GM12878 (cell line): ENCODE results near the gene SULF2. TPM values are rescaled to one million over a fixed set of nuclear protein-coding genes. Genes with fewer than 3 reads are reported as not detected.

ENCODE experiments used
- ATAC-seq: fragments of 200-7000 bp; cut with Tn5 transposase; 3 replicates; pipeline ENCODE4 v1.9.1; 2020; ENCODE audit warnings: mild to moderate bottlenecking, moderate library complexity
- BruUV-seq: library from RNA; stranded (reverse); fragments of 400-500 nt; replicated peaks from 2 replicates; lab custom pipeline; 2021; lab: Mats Ljungman, UMichigan
- CTCF ChIA-PET: fragments of 300-600 bp; sonication (Branson Sonifier 250); formaldehyde crosslinking; extraction: SDS; loops from one replicate; lab custom pipeline; 2021; ENCODE audit warnings: inconsistent platforms; lab: Yijun Ruan, JAX
- POLR2A ChIA-PET: fragments of 350-600 bp; formaldehyde crosslinking; extraction: SDS; loops from one replicate; lab custom pipeline; 2021; ENCODE audit warnings: inconsistent platforms; lab: Charles Lee
- RAD21 ChIA-PET: fragments of 300-600 bp; sonication (Branson Sonifier 250); formaldehyde crosslinking; loops from one replicate; lab custom pipeline; 2023; ENCODE audit warnings: antibody characterized with exemption; ENCODE audit not compliant: unreplicated experiment; lab: Charles Lee
- SMC1A ChIA-PET: fragments of 300-600 bp; sonication (Branson Sonifier 250); formaldehyde crosslinking; loops from one replicate; lab custom pipeline; 2023; ENCODE audit not compliant: unreplicated experiment, uncharacterized antibody; lab: Charles Lee
- DNase-seq: peaks from one replicate; pipeline ENCODE4 v3.0.0-alpha.2; 2011; ENCODE audit warnings: low read depth, low spot score
- FAIRE-seq: peaks from 3 replicates; lab custom pipeline; 2011; peaks lifted over from hg19 to GRCh38; lab: Jason Lieb, UNC
- H2AFZ ChIP-seq: 2 replicates; pipeline ENCODE4 v1.6.0; 2011; ENCODE audit warnings: low read depth, low read length, control low read depth; ENCODE audit not compliant: control insufficient read depth
- H3K27ac ChIP-seq: 2 replicates; pipeline ENCODE4 v1.5.1; 2011; ENCODE audit warnings: control low read depth; ENCODE audit not compliant: control insufficient read depth, insufficient read depth
- H3K27me3 ChIP-seq, 2 experiments: replicated peaks in 1 of 2; 2 replicates each; pipeline versions ENCODE4 v1.6.0 to v1.6.1; 2011; ENCODE audit warnings: low read length in 1 of 2; ENCODE audit not compliant: control insufficient read depth in 2 of 2, insufficient read depth in 2 of 2
- H3K36me3 ChIP-seq, 2 experiments: 2 replicates each; pipeline ENCODE4 v1.5.1; 2011; ENCODE audit warnings: low read length in 1 of 2; ENCODE audit not compliant: control insufficient read depth in 2 of 2, insufficient read depth in 2 of 2
- H3K4me1 ChIP-seq: 2 replicates; pipeline ENCODE4 v1.6.1; 2011; ENCODE audit warnings: mild to moderate bottlenecking, low read length, moderate library complexity, mixed read lengths; ENCODE audit not compliant: control insufficient read depth, insufficient read depth
- H3K4me2 ChIP-seq: 2 replicates; pipeline ENCODE4 v1.6.0; 2011; ENCODE audit warnings: control low read depth; ENCODE audit not compliant: control insufficient read depth, insufficient read depth
- H3K4me3 ChIP-seq: fragments of 200-600 bp; sonication (generic); 2 replicates; pipeline ENCODE4 v1.5.1; 2016
- H3K79me2 ChIP-seq: 2 replicates; pipeline ENCODE4 v1.6.0; 2011; ENCODE audit warnings: low read length; ENCODE audit not compliant: control insufficient read depth, insufficient read depth
- H3K9ac ChIP-seq: 2 replicates; pipeline ENCODE4 v1.8.0; 2011; ENCODE audit warnings: low read length, control low read depth, mixed read lengths; ENCODE audit not compliant: control insufficient read depth, insufficient read depth
- H3K9me3 ChIP-seq: replicated peaks from 3 replicates; pipeline ENCODE4 v1.5.1; 2011; ENCODE audit warnings: mild to moderate bottlenecking, low read length; ENCODE audit not compliant: control insufficient read depth, insufficient read depth
- H4K20me1 ChIP-seq: 2 replicates; pipeline ENCODE4 v1.6.0; 2011; ENCODE audit not compliant: control insufficient read depth, insufficient read depth
- ASH2L ChIP-seq: fragments of 300-600, 200-600 bp; sonication (generic); IDR thresholded peaks from 2 replicates; pipeline ENCODE4 v1.6.1; 2017; ENCODE audit warnings: low read depth, mild to moderate bottlenecking, borderline replicate concordance
- CHD2 ChIP-seq: IDR thresholded peaks from 2 replicates; pipeline ENCODE4 v1.6.1; 2011; ENCODE audit warnings: low read depth, low read length, improper control_type of control experiment, borderline replicate concordance
- DPF2 ChIP-seq: fragments of 450-650 bp; IDR thresholded peaks from 2 replicates; pipeline ENCODE4 v1.6.1; 2017; ENCODE audit warnings: mild to moderate bottlenecking
- FOXM1 ChIP-seq: IDR thresholded peaks from 2 replicates; pipeline ENCODE4 v1.6.1; 2012; ENCODE audit warnings: low read depth, mild to moderate bottlenecking, inconsistent platforms, low read length, moderate library complexity
- HDGF ChIP-seq: fragments of 450-650 bp; IDR thresholded peaks from 2 replicates; pipeline ENCODE4 v1.6.1; 2016; ENCODE audit warnings: antibody characterized with exemption
- JUNB ChIP-seq: IDR thresholded peaks from 2 replicates; pipeline ENCODE4 v1.6.1; 2016; ENCODE audit warnings: antibody characterized with exemption, mild to moderate bottlenecking
- KLF5 ChIP-seq: fragments of 450-650 bp; IDR thresholded peaks from 2 replicates; pipeline ENCODE4 v1.6.1; 2014; ENCODE audit warnings: mild to moderate bottlenecking; ENCODE audit not compliant: partially characterized antibody
- MYB ChIP-seq: fragments of 150-350 bp; IDR thresholded peaks from 2 replicates; pipeline ENCODE4 v1.6.1; 2014; ENCODE audit warnings: mild to moderate bottlenecking, low read depth, low read length, borderline replicate concordance
- POLR2A ChIP-seq: IDR thresholded peaks from 2 replicates; pipeline ENCODE4 v1.6.1; 2011; ENCODE audit warnings: low read depth, mild to moderate bottlenecking, low read length
- RAD21 ChIP-seq: IDR thresholded peaks from 2 replicates; pipeline ENCODE4 v1.6.1; 2011; ENCODE audit warnings: mild to moderate bottlenecking, low read depth, low read length, moderate library complexity; ENCODE audit not compliant: insufficient read depth
- RELA ChIP-seq: fragments of 450-650 bp; IDR thresholded peaks from 2 replicates; pipeline ENCODE4 v1.8.0; 2014; ENCODE audit warnings: borderline replicate concordance; ENCODE audit not compliant: partially characterized antibody
- SPI1 ChIP-seq: IDR thresholded peaks from 2 replicates; pipeline ENCODE4 v1.6.1; 2011; ENCODE audit warnings: low read depth, mild to moderate bottlenecking, low read length, moderate library complexity, borderline replicate concordance; ENCODE audit not compliant: insufficient read depth
- SREBF1 ChIP-seq: IDR thresholded peaks from 2 replicates; pipeline ENCODE4 v1.6.1; 2012; ENCODE audit warnings: mild to moderate bottlenecking, low read length
- SUPT20H ChIP-seq: IDR thresholded peaks from 2 replicates; pipeline ENCODE4 v1.6.1; 2011; ENCODE audit warnings: low read depth, mild to moderate bottlenecking, low read length, moderate library complexity, borderline replicate concordance; ENCODE audit not compliant: control insufficient read depth
- TAF1 ChIP-seq: IDR thresholded peaks from 2 replicates; pipeline ENCODE4 v1.6.1; 2011; ENCODE audit warnings: mild to moderate bottlenecking, low read depth, low read length, borderline replicate concordance
- ZSCAN29 ChIP-seq: fragments of 450-650 bp; IDR thresholded peaks from 2 replicates; pipeline ENCODE4 v1.6.1; 2017; ENCODE audit warnings: mild to moderate bottlenecking, moderate library complexity
- WGBS: methylation state at CpG from one replicate; pipeline ENCODE4 v1.1.6; 2016; ENCODE audit warnings: low lambda C conversion rate; ENCODE audit not compliant: insufficient replicate concordance, insufficient coverage; ENCODE audit errors: missing lambda C conversion rate; 5-methylcytosine and 5-hydroxymethylcytosine counted together
- in situ Hi-C: fragments of 300-500 bp; cut with MboI; formaldehyde crosslinking; loops from 9 replicates; pipeline ENCODE4 v1.14.3; 2018; ENCODE audit warnings: mixed read lengths
- intact Hi-C: fragments of 100-400 bp; cut with micrococcal nuclease; formaldehyde crosslinking; loops from one replicate; pipeline ENCODE4 v1.14.2; 2022; ENCODE audit not compliant: unreplicated experiment
- polyA plus RNA-seq, 11 experiments: library from polyadenylated mRNA; depleted of rRNA in 4 of 11; unstranded in 6 of 11; stranded (reverse) in 5 of 11; fragments of >200 nt; fragmentation: Nextera tagmentation in 4 of 11; fragmentation: Illumina TruSeq in 1 of 11; extraction: Ambion mirVana in 4 of 11; extraction: Trizol in 1 of 11; gene quantifications; 1 replicate in 1 of 11; 2 replicates in 10 of 11; pipeline versions ENCODE4 v1.2.1 to v1.2.3, GENCODE V29; 2011 to 2016; ENCODE audit warnings: inconsistent platforms in 2 of 11, missing spikeins in 2 of 11, low read depth in 1 of 11
- total RNA-seq, 4 experiments: library from RNA; depleted of rRNA in 3 of 4; stranded (reverse); fragments of >200 nt in 3 of 4; fragmentation: Illumina TruSeq in 1 of 4; extraction: Trizol in 1 of 4; gene quantifications; 2 replicates each; pipeline versions ENCODE4 v1.2.1 to v1.2.3, GENCODE V29; 2013 to 2021
- TF ChIP-seq, protein P1 (sequence below): fragments of 450-650 bp; formaldehyde crosslinking; IDR thresholded peaks from 2 replicates; pipeline ENCODE4 v1.4.0; 2020; ENCODE audit warnings: mild to moderate bottlenecking, moderate library complexity

Gene SULF2
- total and polyA plus RNA-seq, 10 of the 15 experiments (the other 5 are each of a cell fraction or from before 2014, with no cell fraction given), result 0.69 to 4.1 (median 1.6) TPM

DNA sequence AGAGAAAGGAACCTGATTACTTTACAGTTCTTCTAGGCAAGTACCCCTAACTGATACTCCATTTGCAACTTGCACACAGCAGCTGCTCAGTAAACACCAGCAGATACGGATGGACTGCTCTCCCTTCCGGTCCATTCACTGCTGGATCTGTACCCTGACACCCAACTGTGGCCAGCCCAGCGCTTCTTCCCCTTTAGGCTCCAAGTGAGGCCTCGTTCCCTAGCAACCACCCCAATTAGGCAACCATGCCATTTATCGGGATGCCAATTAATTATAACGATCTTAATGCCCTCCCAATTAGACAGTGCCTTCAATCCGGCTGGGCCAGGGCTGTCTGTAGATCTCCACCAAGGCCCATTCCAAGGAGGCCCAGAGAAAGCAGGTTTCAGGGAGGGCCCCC is 3.2 kb downstream of the SULF2 start:
- POLR2A ChIA-PET, result no interaction called here
- 41% methylated on average over 7 of the region's 7 CpGs for WGBS

DNA sequence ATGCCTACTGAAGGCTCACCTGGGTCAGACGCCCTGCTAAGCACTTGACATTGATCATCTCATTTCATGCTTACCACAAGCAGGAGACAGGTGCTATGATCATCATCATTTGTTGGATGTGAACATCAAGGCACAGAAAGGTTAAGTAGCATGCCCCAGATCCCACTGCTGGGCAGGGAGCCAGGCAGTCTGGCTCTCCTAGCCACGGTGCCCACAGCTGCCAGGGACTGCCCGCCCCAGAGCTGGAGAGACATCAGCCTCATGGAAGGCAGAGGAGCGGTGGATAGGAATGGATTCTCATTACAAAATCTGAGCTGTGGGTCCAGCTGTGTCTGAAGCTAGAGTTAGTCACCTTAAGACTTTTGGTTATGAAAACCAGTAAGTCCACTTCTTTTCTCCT is 3.6 kb downstream of the SULF2 start:
- ATAC-seq (no peak), FAIRE-seq (no peak), DNase-seq (no peak)
- H3K27ac ChIP-seq, result no peak overlapping the region
- H3K4me1 ChIP-seq, result 0 out of 2 replicates have a peak, but pooled peaks cover 2% of the 10 kb centered on the region
- no peaks in the 10 kb centered on the region for H4K20me1 ChIP-seq
- POLR2A ChIA-PET, result interaction anchor here (0.5 kb wide), 1 partner anchor 616 kb away, joined by 3 read pairs; no protein-coding TSS in a partner anchor
- peaks cover 8 to 12% of the 10 kb centered on the region in 2 experiments for H3K27me3 ChIP-seq
- H3K36me3 ChIP-seq, result no peaks in the 10 kb centered on the region
- 29% methylated on average over 4 of the region's 4 CpGs for WGBS
- H3K9me3 ChIP-seq, result no peaks in the 10 kb centered on the region
- in situ Hi-C loops, result no loop called here
- no peak overlapping the region for H3K4me2 ChIP-seq
- no peaks in the 10 kb centered on the region for H3K79me2 ChIP-seq
- SMC1A ChIA-PET, result no interaction called here
- no TSS peak for BruUV-seq
- no peak overlapping the region for H3K9ac ChIP-seq
- no peak overlapping the region for H3K4me3 ChIP-seq
- intact Hi-C loops, result loop anchor here (5.0 kb wide), 1 partner anchor 104 kb away; no protein-coding TSS in a partner anchor
- RAD21 ChIA-PET, result no interaction called here
- H2AFZ ChIP-seq, result no peak overlapping the region
- CTCF ChIA-PET, result interaction anchor here (1.1 kb wide), 1 partner anchor 57 kb away, joined by 3 read pairs; no protein-coding TSS in a partner anchor
- TF ChIP-seq SPI1, result no peak
- no peak for TF ChIP-seq FOXM1
- TF ChIP-seq ZSCAN29, result no peak
- TF ChIP-seq JUNB, result no peak
- no peak for TF ChIP-seq POLR2A
- TF ChIP-seq, protein P1, sequence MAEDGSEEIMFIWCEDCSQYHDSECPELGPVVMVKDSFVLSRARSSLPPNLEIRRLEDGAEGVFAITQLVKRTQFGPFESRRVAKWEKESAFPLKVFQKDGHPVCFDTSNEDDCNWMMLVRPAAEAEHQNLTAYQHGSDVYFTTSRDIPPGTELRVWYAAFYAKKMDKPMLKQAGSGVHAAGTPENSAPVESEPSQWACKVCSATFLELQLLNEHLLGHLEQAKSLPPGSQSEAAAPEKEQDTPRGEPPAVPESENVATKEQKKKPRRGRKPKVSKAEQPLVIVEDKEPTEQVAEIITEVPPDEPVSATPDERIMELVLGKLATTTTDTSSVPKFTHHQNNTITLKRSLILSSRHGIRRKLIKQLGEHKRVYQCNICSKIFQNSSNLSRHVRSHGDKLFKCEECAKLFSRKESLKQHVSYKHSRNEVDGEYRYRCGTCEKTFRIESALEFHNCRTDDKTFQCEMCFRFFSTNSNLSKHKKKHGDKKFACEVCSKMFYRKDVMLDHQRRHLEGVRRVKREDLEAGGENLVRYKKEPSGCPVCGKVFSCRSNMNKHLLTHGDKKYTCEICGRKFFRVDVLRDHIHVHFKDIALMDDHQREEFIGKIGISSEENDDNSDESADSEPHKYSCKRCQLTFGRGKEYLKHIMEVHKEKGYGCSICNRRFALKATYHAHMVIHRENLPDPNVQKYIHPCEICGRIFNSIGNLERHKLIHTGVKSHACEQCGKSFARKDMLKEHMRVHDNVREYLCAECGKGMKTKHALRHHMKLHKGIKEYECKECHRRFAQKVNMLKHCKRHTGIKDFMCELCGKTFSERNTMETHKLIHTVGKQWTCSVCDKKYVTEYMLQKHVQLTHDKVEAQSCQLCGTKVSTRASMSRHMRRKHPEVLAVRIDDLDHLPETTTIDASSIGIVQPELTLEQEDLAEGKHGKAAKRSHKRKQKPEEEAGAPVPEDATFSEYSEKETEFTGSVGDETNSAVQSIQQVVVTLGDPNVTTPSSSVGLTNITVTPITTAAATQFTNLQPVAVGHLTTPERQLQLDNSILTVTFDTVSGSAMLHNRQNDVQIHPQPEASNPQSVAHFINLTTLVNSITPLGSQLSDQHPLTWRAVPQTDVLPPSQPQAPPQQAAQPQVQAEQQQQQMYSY (CRISPR knock-in tag), result no peak
- no peak for TF ChIP-seq SREBF1
- TF ChIP-seq RAD21, result no peak
- TF ChIP-seq DPF2, result no peak
- TF ChIP-seq SUPT20H, result no peak
- TF ChIP-seq CHD2, result no peak
- no peak for TF ChIP-seq KLF5
- TF ChIP-seq ASH2L, result no peak
- TF ChIP-seq TAF1, result no peak
- no peak for TF ChIP-seq HDGF

More for the DNA sequence above, 3.2 kb downstream of the SULF2 start:
- H3K27ac ChIP-seq, result no peak overlapping the region
- ChIA-PET RAD21 (no interaction called here), SMC1A (no interaction called here), CTCF (interaction anchor here (0.6 to 1.1 kb wide), 2 partner anchors 57 to 84 kb away, joined by 3 read pairs; no protein-coding TSS in a partner anchor)
- no peaks in the 10 kb centered on the region for H3K79me2 ChIP-seq
- H3K4me3 ChIP-seq, result no peak overlapping the region
- H3K4me2 ChIP-seq, result no peak overlapping the region
- no peaks in the 10 kb centered on the region for H3K36me3 ChIP-seq
- TF ChIP-seq RELA (no peak), MYB (no peak)
- no peaks in the 10 kb centered on the region for H3K9me3 ChIP-seq
- H3K27me3 ChIP-seq, result peaks cover 7 to 16% of the 10 kb centered on the region in 2 experiments
- H2AFZ ChIP-seq, result no peak overlapping the region
- H4K20me1 ChIP-seq, result no peaks in the 10 kb centered on the region
- 0 out of 2 replicates have a peak, but pooled peaks cover 2% of the 10 kb centered on the region for H3K4me1 ChIP-seq
- FAIRE-seq (no peak), ATAC-seq (no peak), DNase-seq (no peak)
- intact Hi-C loops, result loop anchor here (5.0 kb wide), 1 partner anchor 105 kb away; no protein-coding TSS in a partner anchor
- in situ Hi-C loops, result no loop called here
- no TSS peak for BruUV-seq
- no peak overlapping the region for H3K9ac ChIP-seq
